ENCODE measurements around the gene GUSB. TPM values are rescaled to one million over a fixed set of nuclear protein-coding genes. Genes with fewer than 3 reads are reported as not detected.

GUSB gene
- polyA plus RNA-seq, 2 of the 4 experiments (the other 2 are of a cell fraction), result 32.3 TPM

- DNase-seq (ENCODE audit: low read depth in 1 of 2, low spot score in 1 of 2) (no peak), FAIRE-seq (no peak), ATAC-seq (no peak)
- TF ChIP-seq TP53 (CRISPR knock-in tag; IDR thresholded peaks at IDR 0.05), result no peak
- TF ChIP-seq, protein P1, sequence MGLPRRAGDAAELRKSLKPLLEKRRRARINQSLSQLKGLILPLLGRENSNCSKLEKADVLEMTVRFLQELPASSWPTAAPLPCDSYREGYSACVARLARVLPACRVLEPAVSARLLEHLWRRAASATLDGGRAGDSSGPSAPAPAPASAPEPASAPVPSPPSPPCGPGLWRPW (IDR thresholded peaks at IDR 0.05), result no peak
- TF ChIP-seq PHF8 (IDR thresholded peaks at IDR 0.05; ENCODE audit: borderline replicate concordance, low read depth), result no peak
- TF ChIP-seq TFCP2L1 (CRISPR knock-in tag; IDR thresholded peaks at IDR 0.05), result no peak
- TF ChIP-seq CTCF (IDR thresholded peaks at IDR 0.05), result no peak
- TF ChIP-seq ZFP36 (IDR thresholded peaks at IDR 0.05; ENCODE audit: borderline replicate concordance, partially characterized antibody), result no peak
- TF ChIP-seq SMC3 (IDR thresholded peaks at IDR 0.05), result no peak
- TF ChIP-seq ZNF302 (CRISPR knock-in tag; IDR thresholded peaks at IDR 0.05), result no peak
- TF ChIP-seq CEBPB (IDR thresholded peaks at IDR 0.05), result no peak
- no peak for TF ChIP-seq RARB (CRISPR knock-in tag; IDR thresholded peaks at IDR 0.05)
- TF ChIP-seq FOSB (CRISPR knock-in tag; IDR thresholded peaks at IDR 0.05), result no peak
- TF ChIP-seq JUNB (IDR thresholded peaks at IDR 0.05), result no peak
- TF ChIP-seq EP300 (IDR thresholded peaks at IDR 0.05), result no peak
- no peak for TF ChIP-seq CBX2 (IDR thresholded peaks at IDR 0.05; ENCODE audit: borderline replicate concordance, low read depth)
- TF ChIP-seq ZC3H11A (IDR thresholded peaks at IDR 0.05), result no peak
- no peak for TF ChIP-seq MAZ (IDR thresholded peaks at IDR 0.05; ENCODE audit: borderline replicate concordance, low read depth, low read length)
- no peak for TF ChIP-seq FOSL2 (IDR thresholded peaks at IDR 0.05)
- no peak for TF ChIP-seq FOSL2 (CRISPR knock-in tag; IDR thresholded peaks at IDR 0.05)
- TF ChIP-seq RCOR1 (IDR thresholded peaks at IDR 0.05; ENCODE audit: low read depth, low read length), result no peak
- TF ChIP-seq FOXS1 (CRISPR knock-in tag; IDR thresholded peaks at IDR 0.05), result no peak
- Histone ChIP-seq H3K9me3 (no peaks in the 10 kb centered on the region), H3K4me3 (no peak overlapping the region), H3K4me2 (no peak overlapping the region), H3K4me1 (no peaks in the 10 kb centered on the region), H3K27ac (no peak overlapping the region)
- ChIA-PET CTCF (no interaction called here), POLR2A (no interaction called here)
Observed at GRCh38 chr7:65926588-65926987, 55.4 kb downstream of the GUSB start.

- TF ChIP-seq BHLHE40 (IDR thresholded peaks at IDR 0.05; ENCODE audit: low read depth, low read length), result no peak
- no peak for TF ChIP-seq BCL3 (IDR thresholded peaks at IDR 0.05)
- TF ChIP-seq ZFP36 (IDR thresholded peaks at IDR 0.05; ENCODE audit: borderline replicate concordance, partially characterized antibody), result no peak
- no peak for TF ChIP-seq RCOR1 (IDR thresholded peaks at IDR 0.05; ENCODE audit: low read depth, low read length)
- TF ChIP-seq RFX5 (IDR thresholded peaks at IDR 0.05), result no peak
- TF ChIP-seq JUNB (IDR thresholded peaks at IDR 0.05), result no peak
- no peak for TF ChIP-seq ESRRA (IDR thresholded peaks at IDR 0.05; ENCODE audit: borderline replicate concordance, low read length)
- TF ChIP-seq HOXA7 (CRISPR knock-in tag; IDR thresholded peaks at IDR 0.05), result no peak
- TF ChIP-seq CTCF (IDR thresholded peaks at IDR 0.05), result no peak
- no peak for TF ChIP-seq POLR2A (IDR thresholded peaks at IDR 0.05; ENCODE audit: low read length)
- TF ChIP-seq ZC3H11A (IDR thresholded peaks at IDR 0.05), result no peak
- TF ChIP-seq CEBPB (IDR thresholded peaks at IDR 0.05), result no peak
- TF ChIP-seq EHMT2 (IDR thresholded peaks at IDR 0.05; ENCODE audit: low read depth), result no peak
- no peak for TF ChIP-seq HDAC2 (IDR thresholded peaks at IDR 0.05)
- TF ChIP-seq NFE2L2 (conservative IDR thresholded peaks at IDR 0.05; ENCODE audit: low read length), result no peak
- TF ChIP-seq TFCP2L1 (CRISPR knock-in tag; IDR thresholded peaks at IDR 0.05), result no peak
- POLR2A ChIA-PET, result no interaction called here
- Histone ChIP-seq H3K4me1 (no peaks in the 10 kb centered on the region), H3K9me3 (no peaks in the 10 kb centered on the region), H3K4me2 (no peak overlapping the region), H3K27ac (no peak overlapping the region), H3K4me3 (no peak overlapping the region)
- 83% methylated on average over 3 of the region's 3 CpGs for WGBS (ENCODE audit: missing lambda C conversion rate)
- DNase-seq (ENCODE audit: low read depth in 1 of 2, low spot score in 1 of 2), result no peak
- no peak for FAIRE-seq
- ATAC-seq, result no peak
- CTCF ChIA-PET, result interaction anchor here (1.2 kb wide), 1 partner anchor 14 kb away, joined by 3 read pairs; no protein-coding TSS in a partner anchor
Observed at GRCh38 chr7:65925040-65925439, 57.0 kb downstream of the GUSB start.
